Neural cell (in vitro differentiated cells): ENCODE measurements around the gene PSMA6.

ENCODE experiments used
- POLR2AphosphoS5 ChIP-seq: IDR thresholded peaks from 2 replicates; pipeline ENCODE4 v1.6.1; 2012
- RAD21 ChIP-seq: fragments of 450-650 bp; conservative IDR thresholded peaks from 2 replicates; pipeline ENCODE4 v1.6.1; 2014; ENCODE audit warnings: antibody characterized with exemption, mild to moderate bottlenecking, moderate library complexity
- TAF1 ChIP-seq: IDR thresholded peaks from 2 replicates; pipeline ENCODE4 v1.6.1; 2012; ENCODE audit warnings: low read depth
- TF ChIP-seq, protein P1 (sequence below): fragments of 450-650 bp; IDR thresholded peaks from 2 replicates; pipeline ENCODE4 v1.5.1; 2014; ENCODE audit warnings: antibody characterized with exemption, mild to moderate bottlenecking, moderate library complexity; ENCODE audit not compliant: poor library complexity, severe bottlenecking

DNA sequence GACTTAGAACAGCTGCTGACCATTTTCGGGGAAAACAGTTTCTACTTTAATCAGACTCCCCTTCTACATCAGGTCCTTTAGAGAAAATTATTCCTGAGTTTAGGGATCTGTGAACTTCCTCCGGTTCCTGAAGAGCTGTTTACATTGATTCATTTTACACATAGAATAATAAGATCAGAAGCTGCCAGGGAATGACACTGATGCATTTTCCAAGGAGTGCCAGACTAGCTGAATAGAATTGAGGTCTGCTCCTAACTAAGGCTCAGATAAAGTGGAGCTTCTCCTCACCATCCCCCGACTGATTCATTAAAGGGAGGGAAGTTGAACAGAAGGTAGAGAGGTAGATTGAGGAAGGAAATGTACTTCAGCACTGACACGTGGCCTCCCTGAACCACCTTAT, 41.9 kb upstream of the PSMA6 start:
- TF ChIP-seq, protein P1, sequence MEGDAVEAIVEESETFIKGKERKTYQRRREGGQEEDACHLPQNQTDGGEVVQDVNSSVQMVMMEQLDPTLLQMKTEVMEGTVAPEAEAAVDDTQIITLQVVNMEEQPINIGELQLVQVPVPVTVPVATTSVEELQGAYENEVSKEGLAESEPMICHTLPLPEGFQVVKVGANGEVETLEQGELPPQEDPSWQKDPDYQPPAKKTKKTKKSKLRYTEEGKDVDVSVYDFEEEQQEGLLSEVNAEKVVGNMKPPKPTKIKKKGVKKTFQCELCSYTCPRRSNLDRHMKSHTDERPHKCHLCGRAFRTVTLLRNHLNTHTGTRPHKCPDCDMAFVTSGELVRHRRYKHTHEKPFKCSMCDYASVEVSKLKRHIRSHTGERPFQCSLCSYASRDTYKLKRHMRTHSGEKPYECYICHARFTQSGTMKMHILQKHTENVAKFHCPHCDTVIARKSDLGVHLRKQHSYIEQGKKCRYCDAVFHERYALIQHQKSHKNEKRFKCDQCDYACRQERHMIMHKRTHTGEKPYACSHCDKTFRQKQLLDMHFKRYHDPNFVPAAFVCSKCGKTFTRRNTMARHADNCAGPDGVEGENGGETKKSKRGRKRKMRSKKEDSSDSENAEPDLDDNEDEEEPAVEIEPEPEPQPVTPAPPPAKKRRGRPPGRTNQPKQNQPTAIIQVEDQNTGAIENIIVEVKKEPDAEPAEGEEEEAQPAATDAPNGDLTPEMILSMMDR = no peak
- TF ChIP-seq RAD21 (no peak), TAF1 (no peak), POLR2AphosphoS5 (no peak)
